HG02678 (cell line): ENCODE results near the gene CARM1.

Experiments
- ATAC-seq: cut with Tn5 transposase; IDR thresholded peaks from one replicate; pipeline ENCODE4 v1.9.1; 2021; ENCODE audit warnings: mild to moderate bottlenecking, moderate library complexity; ENCODE audit not compliant: unreplicated experiment

CARM1 gene

DNA sequence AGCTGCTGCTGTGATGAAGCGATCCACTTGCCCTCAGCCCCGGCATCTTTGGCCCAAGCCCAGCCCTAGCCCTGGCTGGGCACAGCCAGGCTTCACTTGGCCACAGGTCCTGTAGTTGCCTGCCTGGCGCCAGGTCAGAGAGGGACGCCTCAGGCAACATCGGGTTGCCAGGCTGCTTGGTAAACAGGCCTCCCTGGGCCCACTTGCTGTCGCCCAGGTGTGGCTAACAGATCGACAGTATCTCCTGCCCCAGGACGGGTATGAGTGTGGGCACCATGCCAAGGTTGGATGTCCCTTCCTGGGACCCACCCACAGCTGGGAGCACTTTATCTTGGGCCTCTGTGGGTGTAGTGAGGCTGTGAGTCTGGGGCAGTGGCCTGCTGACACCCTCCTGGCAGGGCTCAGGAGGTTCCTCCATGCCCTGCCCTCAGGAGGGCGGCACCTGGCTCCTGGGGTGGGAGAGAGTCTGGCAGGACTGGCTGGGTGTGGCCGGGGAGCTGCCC lies 27.8 kb downstream of the CARM1 start:
- ATAC-seq, result no peak

DNA sequence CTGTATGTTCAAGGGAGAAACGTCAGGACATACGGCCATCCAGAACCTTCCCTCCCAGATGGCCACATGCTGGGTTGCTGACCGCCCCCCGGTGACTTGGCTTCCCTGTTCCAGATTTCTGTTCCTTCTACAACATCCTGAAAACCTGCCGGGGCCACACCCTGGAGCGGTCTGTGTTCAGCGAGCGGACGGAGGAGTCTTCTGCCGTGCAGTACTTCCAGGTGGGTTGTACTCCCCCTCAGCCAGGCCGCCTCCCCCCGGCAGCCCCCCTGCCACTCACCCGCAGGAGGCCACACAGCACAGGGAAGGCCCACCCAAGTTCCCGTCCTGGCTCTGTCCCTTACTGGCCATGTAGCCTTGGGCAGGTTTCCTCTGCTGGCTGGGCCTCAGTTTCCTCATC lies 36.6 kb downstream of the CARM1 start:
- ATAC-seq, result no peak

DNA sequence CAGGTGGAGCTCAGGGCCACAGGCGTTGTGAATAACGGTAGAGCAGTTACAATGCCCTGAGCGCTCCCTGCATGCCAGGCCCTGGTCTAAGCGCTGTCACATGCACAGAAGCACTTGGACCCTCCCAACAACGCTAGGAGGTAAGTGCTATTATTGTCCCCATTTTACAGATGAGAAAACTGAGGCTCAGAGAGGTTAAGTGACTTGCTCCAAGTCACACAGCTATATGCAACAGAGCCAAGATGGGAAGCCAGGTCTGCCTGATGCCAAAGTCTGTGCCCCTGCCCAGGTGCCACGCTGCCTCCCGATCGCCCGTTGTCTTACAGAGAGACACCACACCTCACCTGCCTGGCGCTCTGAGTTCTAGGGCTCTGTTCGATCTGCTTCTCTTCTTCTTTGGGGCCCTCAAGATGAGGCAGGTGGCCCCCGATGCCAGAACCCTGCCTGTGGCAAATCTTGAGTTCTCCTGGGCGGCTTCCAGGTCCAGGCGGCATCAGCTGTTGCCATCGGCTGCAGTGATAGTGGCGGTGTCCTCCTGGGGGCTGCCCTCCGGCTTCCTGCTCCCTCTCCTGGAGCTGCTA lies 37.1 kb downstream of the CARM1 start:
- no peak for ATAC-seq

DNA sequence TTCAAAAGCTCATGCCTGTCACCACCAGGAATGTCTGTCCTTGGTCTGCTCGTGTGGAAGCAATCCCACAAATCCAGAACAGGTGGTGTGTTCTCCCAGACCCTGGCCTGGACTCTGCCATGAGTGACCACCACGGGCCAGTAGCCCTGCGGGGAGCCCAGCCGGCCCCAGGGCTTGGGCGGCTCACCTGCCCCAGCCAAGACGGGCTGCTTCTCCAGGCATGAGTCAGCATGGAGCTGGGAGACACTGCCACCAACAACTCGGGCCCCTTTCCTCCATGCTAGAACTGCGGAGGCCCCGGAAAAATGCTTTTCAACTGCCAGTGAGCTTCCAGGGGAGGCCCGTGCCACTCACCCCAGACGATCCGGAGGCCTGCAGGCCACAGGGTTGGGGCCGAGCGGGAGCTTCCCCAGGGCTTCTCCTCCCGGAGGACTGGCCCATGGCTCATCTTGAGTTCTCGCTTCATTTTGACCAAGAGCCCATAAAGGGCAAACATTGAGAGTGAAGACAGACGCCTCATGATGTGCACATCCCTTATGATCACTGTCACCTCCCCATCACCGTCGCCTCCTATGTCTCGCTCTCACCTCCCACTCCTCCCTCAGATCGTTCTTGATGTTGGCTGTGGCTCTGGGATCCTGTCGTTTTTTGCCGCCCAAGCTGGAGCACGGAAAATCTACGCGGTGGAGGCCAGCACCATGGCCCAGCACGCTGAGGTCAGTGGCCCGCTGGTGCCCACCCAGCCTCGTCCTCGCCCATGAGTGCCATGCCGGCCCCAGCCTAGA lies 40.4 kb downstream of the CARM1 start:
- no peak for ATAC-seq

DNA sequence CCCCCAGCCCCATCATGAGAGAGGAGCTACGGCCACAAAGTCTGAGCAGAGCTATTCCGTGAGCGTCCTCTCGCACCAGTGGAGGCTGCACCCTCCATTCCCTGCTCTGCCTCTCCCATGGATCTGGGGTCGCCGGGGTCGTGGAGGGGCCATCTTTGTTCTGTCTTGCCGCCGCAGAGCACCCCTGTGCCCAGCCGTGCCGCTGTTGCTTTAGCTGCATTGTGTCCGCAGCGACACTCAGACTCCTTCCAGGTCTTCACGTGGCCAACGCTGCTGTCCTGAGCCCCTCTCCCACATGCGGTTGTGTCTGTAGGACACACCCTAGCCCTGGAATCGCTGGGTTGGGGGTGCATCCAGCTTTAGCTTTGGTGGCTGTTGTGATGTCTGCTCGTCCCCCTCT lies 41.3 kb downstream of the CARM1 start:
- no peak for ATAC-seq

DNA sequence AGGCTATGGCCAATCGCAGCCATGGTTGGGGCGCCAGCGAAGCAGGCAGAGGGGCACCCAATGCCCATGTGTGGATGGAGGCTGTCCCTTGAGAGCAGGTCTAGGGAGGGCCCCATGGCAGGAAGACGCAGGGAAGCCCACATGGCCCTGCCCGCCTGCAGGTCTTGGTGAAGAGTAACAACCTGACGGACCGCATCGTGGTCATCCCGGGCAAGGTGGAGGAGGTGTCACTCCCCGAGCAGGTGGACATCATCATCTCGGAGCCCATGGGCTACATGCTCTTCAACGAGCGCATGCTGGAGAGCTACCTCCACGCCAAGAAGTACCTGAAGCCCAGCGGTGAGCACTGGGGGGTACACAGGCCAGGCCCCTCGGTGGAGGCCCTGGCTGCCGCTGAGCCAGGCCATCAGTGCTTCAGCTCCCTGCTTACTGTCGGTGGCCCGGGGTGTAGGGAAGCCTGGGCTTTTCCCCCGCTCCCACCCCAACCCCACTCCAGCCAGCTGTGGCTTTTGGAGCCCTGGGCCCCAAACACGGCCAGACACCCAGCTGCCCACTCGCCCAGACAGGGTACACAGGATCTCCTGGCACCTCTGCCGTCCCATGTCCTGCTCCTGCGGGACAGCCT lies 42.5 kb downstream of the CARM1 start:
- ATAC-seq, result no peak

DNA sequence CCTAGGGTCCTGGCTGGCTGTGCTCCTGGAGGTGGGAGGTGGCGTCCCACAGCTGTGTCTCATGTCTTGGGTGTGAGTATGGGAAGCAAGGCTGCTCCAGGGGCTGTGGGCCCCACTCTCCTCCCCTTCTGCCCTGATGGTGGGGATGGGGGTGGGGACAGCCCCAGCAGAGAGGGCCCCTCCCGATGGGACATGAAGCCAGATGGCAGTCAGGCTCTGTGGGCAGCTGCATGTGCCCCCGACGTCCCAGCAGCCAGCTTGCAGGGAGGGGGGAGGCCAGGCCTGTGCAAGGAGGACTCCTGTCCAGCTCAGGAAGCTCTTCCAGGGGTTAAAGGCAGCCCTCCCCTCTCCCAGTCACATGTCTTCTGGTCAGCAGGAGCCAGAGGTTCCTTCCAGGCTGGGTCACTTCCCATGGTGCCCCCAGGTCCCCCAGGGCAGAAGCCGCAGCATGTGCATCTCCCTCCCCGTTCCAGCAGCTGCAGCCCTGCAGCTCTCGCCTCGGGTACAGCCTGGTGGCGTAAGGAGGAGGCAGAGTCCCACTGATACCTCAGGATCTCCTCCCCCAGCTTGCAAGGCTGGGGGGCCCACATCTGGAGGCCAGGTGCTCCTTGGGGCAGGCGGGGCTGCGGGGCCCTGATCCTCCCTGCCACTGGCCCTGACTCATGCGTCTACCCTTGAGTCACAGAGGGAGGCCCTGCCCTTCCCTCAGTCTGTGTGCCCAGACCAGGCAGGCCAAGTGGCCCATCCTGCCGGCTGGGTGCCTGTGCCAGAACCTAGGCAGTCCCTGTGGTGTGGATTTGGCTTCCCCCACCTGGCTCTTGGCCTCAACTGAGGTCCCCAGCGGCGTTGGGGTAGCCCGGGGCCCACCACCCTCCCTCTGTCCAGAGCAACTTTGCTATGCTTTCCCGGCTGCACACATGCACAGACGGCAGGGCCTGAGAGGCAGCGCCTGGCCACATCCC lies 44.1 kb downstream of the CARM1 start:
- no peak for ATAC-seq

DNA sequence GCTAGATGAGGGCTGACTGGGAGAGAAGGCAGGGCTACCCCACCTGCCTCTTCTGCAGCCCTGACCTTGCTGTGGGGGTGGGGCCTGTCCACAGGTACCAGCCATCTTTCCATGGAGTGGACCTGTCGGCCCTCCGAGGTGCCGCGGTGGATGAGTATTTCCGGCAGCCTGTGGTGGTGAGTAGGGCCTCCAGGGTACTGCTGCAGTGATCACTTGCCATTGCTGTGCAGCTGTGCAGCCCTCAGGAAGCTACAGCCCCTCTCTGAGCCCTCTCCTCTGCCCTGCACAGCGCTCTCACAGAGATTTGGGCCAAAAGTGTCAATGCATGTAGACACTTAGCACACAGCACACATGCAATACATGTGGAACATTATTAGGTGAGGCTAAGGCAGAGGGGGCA lies 45.2 kb downstream of the CARM1 start:
- ATAC-seq, result no peak

DNA sequence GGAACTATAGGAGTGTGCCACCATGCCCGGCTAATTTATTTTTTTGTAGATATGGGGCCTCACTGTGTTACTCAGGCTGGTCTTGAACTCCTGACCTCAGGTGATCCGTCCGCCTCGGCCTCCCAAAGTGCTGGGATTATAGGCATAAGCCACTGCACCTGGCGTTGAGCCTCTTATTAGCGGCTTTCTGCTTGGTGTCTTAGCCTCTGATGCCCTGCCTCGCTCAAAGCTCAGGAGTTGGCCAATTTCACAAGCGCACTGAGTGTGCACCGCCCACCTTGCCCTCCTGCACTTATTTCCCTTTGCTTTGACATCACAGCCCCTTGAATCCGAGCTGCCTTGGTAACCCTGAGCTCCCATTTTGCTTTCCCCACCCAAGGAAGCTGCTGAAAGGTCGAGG lies 47.0 kb downstream of the CARM1 start:
- ATAC-seq, result no peak

DNA sequence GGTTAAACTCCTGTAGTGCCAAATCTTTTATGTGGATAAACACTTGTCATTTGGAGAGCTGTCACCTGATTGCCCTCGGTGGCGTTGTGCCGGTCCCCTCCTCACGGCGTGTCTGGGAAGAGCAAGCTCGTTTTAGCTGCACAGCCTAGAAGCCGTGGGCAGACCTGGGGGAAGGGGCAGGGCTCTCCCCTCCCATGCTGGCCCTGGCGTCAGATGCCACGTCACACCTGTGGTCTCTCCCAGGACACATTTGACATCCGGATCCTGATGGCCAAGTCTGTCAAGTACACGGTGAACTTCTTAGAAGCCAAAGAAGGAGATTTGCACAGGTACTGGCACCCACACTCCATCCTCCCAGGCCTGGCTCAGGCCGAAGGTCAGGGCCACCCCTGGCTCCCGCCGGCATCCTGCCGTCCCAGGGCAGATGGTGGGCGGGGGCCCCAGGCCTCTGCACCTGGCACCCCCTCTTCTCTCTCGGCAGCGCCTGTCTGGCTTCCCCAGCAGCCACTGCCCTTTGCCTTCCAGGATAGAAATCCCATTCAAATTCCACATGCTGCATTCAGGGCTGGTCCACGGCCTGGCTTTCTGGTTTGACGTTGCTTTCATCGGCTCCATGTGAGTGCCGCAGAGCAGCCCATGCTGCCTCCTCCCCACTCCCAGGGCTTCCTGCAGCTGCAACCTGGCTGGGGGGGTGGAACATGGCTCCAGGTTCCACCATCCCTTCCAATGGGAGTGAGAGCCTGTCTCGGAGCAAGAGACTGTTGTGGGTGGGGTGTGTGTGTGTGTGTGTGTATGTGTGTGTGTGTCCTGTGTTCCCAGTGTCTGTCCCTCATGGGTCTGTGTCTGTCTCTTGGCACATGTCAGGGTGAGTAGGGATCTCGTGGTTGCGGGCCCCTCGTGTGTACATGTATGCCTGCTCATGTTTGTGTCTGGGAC lies 48.3 kb downstream of the CARM1 start:
- no peak for ATAC-seq

DNA sequence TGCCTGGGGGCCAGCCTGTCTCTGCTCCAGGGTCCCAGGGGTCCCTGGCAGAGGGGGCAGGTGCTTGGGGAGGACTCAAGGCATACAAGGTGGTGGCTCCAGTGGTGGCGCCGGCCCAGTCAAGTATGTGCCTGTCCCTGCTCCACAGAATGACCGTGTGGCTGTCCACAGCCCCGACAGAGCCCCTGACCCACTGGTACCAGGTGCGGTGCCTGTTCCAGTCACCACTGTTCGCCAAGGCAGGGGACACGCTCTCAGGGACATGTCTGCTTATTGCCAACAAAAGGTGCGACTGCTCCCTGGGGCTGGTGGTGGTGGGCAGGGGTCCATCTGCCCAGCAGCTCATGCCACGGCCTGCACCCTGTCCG lies 48.9 kb downstream of the CARM1 start:
- no peak for ATAC-seq

DNA sequence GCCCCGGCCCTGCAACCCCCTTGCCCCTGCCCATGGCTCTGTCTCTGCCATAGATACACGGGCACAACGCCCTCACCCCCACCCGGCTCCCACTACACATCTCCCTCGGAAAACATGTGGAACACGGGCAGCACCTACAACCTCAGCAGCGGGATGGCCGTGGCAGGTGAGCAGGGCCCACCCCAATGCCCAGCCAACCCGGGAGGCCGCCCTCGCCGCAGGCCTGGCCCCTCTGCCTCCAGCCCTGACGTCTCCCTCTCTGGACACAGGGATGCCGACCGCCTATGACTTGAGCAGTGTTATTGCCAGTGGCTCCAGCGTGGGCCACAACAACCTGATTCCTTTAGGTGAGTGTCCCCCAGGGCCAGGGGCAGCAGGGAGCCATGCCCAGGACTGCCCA lies 49.4 kb downstream of the CARM1 start:
- no peak for ATAC-seq

DNA sequence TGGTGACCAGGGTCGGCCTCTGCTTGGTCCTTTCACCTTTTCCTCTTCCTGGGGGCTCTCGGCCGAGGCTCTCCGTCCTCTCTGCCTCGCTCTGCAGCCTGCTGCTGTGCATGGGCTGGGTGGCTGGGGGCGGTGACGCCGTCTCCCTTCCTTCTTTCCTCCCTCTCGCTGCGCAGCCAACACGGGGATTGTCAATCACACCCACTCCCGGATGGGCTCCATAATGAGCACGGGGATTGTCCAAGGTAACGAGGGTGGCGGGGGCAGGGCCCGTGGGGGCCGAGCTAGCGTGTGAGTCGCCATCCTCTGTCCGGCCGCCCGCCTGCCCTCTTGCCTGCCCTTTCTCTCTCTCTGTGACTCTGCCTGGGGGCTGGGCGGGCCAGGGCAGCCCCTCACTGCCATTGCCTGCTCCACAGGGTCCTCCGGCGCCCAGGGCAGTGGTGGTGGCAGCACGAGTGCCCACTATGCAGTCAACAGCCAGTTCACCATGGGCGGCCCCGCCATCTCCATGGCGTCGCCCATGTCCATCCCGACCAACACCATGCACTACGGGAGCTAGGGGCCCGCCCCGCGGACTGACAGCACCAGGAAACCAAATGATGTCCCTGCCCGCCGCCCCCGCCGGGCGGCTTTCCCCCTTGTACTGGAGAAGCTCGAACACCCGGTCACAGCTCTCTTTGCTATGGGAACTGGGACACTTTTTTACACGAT lies 50.0 kb downstream of the CARM1 start:
- ATAC-seq, result no peak

DNA sequence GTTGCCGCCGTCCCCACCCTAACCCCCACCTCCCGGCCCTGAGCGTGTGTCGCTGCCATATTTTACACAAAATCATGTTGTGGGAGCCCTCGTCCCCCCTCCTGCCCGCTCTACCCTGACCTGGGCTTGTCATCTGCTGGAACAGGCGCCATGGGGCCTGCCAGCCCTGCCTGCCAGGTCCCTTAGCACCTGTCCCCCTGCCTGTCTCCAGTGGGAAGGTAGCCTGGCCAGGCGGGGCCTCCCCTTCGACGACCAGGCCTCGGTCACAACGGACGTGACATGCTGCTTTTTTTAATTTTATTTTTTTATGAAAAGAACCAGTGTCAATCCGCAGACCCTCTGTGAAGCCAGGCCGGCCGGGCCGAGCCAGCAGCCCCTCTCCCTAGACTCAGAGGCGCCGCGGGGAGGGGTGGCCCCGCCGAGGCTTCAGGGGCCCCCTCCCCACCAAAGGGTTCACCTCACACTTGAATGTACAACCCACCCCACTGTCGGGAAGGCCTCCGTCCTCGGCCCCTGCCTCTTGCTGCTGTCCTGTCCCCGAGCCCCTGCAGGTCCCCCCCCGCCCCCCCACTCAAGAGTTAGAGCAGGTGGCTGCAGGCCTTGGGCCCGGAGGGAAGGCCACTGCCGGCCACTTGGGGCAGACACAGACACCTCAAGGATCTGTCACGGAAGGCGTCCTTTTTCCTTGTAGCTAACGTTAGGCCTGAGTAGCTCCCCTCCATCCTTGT lies 50.7 kb downstream of the CARM1 start:
- ATAC-seq, result no peak

DNA sequence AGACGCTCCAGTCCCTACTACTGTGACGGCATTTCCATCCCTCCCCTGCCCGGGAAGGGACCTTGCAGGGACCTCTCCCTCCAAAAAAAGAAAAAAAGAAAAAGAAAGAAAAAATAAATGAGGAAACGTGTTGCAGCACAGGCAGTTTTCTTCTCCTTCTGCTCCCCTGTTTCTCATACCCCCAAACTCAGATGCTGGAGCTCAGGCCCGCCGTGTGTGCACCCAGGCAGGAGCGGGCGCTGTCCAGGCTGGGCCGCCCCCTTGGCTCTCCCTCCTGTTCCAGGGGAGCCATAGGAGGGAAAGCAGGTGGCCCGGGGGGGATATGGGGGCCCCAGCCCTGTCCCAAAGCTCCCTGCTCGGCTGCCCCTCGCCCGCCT lies 51.3 kb downstream of the CARM1 start:
- ATAC-seq, result no peak

DNA sequence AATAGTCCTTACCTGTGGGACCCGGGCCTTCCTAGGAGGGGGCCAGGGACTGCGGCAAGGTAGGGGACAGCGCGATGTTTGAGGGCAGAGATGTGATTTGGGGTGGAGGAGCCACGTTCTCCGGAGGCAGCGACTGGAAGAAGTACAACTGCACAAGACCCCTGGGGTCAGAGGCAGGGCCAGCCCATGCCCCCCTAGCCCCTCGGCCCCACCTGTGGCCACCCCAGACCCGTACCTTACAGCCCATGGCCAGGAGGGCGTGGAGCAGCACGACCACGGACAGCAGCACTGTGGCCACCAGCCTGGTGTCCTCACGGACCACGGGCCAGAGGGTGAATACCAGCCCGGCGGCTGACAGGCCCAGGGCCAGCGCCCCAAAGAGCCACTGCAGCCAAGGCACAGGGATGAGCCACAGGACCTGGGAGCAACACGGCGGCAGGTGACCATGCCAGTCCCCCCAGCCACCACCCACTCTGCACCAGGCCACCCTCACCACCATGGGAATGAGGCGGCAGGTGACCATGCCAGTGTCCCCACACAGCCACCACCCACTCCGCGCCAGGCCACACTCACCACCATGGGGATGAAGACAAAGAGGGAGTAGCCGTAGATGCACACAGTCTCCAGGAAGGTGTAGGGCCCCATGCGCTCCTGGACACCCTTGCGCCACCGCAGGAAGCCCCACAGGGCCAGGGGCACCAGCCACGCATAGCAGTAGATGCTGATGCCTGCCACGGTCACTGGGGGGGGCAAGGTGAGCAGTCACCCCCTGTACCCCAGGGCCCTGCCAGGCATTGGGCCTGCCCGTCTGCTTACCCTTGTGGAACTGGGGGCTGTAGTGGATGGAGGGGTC lies 52.1 kb downstream of the CARM1 start:
- ATAC-seq, result no peak

DNA sequence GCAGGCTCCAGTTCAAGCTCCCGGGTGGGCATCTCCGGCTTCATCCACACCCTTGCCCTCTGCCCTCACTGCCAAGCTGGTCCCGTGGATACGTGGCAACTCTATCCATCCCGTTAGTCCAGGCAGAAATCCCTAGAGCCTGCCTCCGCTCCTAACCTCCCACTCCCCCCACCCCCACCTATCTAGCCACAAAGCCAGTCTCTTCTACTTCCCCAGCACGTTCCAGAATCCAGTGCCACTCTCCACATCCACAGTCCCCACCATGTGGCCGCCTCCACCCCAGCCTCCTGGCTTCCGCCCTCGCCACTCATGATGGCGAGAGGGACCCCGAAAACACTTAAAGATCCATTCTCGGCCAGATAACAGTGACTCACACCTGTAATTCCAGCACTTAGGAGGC lies 53.2 kb downstream of the CARM1 start:
- no peak for ATAC-seq
